ENCODE results near the gene DLGAP5.
A peak's percentile ranks its signal among the peaks of the same experiment; 100 is the strongest.

Gene DLGAP5

DNA sequence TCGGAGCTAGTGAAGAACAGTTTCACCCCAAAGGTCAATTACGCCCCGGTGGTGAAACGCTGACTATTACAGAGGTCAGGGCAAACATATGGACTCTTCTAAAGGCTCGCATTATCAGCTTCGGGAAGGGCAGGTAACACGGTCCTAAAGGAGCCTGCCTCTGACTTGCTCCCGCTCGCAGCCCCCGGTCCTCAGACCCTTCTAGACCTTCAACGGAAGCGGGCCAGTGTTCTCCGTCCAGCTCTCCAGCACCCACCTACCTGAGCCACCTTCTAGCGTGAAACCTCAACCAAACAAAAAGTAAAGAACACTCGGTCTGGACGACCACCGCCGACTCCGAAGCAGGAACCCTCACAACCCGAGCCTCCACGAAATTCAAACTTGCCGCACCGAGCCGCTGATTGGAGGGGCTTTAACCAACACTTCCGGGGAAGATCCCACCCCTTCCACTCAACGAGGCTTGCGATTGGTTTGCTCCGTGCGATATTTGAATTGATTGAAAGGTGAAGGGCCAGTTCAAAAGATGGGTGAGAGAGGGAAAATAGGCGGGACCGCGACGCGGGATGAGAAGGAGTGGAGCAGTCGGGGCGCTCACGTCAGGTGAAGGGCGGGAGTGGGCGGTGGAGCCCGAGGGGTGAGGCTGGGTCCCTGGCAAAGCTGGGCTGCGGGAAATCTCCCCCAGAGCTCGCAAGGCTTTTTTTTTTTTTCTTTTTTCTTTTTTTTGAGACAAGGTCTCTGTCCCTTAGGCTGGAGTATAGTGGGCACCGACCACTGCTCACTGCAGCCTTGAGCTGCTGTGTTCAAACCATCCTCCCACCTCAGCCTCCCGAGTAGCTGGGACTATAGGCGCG is at the start of gene DLGAP5:
Gene DLGAP5, minus strand, starts transcription at position 383 of the 851 bp plus-strand sequence. CDS start 2,406 bp downstream, outside the sequence.
- DNase-seq (ENCODE audit: low read depth): peak; percentile 98

- DNase-seq (ENCODE audit: low read depth): peak; percentile 68
These were observed 49.3 kb upstream of the DLGAP5 start for GRCh38 chr14:55240526-55241178.

- DNase-seq (ENCODE audit: low read depth): no peak
These were observed 47.9 kb upstream of the DLGAP5 start for GRCh38 chr14:55239320-55239719.

GRCh38 chr14:55238019-55238680 is 46.8 kb upstream of the DLGAP5 start:
- no peak for DNase-seq (ENCODE audit: low read depth)

DNA sequence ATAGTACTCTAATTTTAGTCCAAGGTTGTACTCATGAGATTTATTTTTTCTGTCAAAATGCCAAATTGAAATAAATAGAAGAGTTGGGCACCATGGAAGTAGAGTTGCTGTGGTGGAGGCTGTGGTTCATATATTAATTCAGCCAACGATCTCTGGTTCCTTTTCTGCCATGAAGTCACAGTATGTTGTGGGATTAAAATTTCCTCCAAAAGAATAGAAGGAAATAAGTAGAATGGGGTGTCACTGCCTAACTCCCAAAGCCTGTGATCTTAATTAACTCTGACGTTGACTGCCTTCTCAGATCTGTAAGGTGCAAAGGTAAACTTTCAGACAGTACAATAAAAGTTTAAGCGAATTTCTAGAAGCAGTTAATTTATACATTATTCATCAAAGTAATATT is 42.2 kb upstream of the DLGAP5 start:
- no peak for DNase-seq (ENCODE audit: low read depth)

GRCh38 chr14:55228261-55228660 is 36.9 kb upstream of the DLGAP5 start:
- DNase-seq (ENCODE audit: low read depth): no peak

GRCh38 chr14:55223364-55223763 is 32.0 kb upstream of the DLGAP5 start:
- DNase-seq (ENCODE audit: low read depth): no peak

DNA sequence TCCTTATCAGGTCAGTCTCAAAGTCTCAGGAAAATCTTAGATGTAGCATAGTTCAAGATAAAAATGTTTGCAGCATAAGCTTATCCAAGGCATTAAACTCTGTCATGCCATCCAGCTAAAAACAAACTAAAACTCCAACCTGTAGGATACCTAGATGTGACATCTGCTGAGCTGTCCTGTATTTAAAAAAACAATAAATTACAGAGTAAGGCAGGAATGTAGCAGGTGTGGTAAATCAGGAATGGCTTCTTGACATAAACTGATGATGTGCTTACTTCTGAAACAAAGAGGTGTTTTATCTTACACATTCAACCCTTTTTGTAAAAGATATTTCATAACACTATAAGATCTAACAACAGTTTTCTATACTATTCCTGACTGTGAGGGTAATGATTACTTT is 30.6 kb upstream of the DLGAP5 start:
- no peak for DNase-seq (ENCODE audit: low read depth)

DNA sequence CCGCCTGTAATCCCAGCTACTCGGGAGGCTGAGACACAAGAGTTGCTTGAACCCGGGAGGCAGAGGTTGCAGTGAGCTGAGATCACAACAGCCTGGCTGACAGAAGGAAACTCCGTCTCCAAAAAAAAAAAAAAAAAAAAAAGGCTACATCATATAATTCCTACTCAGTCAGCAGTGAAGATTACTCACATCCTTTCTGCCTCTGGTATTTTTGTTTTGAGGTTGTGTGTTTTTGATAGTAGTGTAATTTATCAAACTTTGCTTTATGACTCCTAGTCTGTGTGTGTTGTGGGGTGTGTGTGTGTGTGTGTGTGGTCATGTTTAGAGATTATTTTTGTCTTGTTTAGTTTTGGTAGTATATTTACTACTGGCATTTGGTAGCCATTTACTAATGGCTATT is 29.8 kb upstream of the DLGAP5 start:
- peak; percentile 83 for DNase-seq (ENCODE audit: low read depth)

DNA sequence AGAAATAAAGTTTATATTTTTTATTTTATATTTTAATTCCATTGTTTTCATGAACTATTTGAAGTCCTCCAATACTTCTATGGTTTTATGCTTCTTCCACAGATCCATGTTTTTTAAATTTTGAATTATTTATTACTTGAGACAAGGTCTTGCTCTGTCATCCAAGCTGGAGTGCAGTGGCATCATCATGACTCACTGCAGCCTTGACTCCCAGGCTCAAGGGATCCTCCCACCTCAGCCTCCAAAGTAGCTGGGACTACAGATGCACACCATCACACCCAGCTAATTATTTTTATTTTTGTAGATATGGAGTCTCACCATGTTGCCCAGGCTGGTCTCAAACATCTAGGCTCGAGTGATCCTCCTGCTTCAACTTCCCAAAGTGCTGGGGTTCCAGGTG is 28.8 kb upstream of the DLGAP5 start:
- DNase-seq (ENCODE audit: low read depth): peak; percentile 66

DNA sequence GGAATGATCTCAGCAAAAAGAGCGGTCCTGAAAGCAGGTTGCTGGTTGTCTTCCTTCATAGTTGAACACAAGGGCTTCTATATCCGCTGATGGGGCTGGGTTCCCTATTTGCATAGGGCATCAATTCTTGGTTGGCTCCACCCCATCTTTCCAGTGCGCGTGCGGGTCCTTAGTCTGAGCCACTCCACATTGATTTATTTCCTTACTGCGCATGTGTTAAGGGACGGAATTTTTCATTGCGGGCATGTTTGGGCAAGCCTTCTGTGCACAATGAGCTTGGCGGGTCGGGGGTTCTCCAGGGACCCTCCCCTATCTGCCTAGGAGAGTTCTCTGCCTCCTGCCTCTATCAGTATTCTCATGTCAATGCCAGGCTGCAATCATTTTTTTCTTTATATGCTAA is 21.2 kb upstream of the DLGAP5 start:
- no peak for DNase-seq (ENCODE audit: low read depth)

DNA sequence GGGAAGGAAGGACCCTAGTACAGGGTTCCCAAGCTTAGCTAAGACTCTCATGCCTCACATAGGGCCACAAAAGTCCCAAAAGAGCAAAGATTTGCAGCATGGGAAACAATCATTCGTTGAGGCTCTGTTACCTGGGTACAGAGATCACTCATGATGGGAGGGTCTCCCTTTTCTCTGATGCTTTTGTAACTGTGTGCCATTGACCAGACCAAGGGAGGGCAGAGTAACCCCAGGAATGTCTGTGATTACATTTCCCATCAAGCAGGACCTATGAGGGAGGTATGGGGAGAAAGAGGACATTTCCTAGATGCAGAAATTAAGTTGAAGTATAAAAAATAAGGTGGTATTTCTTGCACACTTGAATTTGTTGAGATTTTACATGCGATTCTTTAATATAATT is 16.4 kb upstream of the DLGAP5 start:
- no peak for DNase-seq (ENCODE audit: low read depth)

GRCh38 chr14:55206175-55206693 is 14.8 kb upstream of the DLGAP5 start:
- no peak for DNase-seq (ENCODE audit: low read depth)

- DNase-seq (ENCODE audit: low read depth): no peak
These were observed 10.1 kb upstream of the DLGAP5 start for GRCh38 chr14:55201219-55202101.

DNA sequence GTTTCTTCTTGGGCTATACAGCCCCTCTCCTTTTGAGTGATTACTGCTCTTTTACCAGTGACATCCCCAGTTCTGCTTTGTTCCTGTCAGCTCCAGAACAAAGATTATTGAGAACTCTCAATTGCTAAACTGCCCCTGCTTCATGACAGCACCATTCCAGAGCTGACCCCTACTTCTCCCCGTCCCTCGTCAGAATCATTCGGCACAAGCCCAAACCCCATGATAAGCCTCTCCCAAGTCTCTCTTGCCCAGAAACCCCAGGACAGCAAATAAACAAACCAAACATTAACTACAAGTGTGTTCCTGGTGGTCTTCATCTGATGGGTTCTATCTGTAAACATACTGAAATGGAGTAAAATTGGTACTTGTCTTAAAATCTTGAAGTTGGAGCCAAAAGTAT is 9.3 kb upstream of the DLGAP5 start:
- DNase-seq (ENCODE audit: low read depth): no peak

GRCh38 chr14:55198749-55199148 is 7.4 kb upstream of the DLGAP5 start:
- DNase-seq (ENCODE audit: low read depth): no peak

DNA sequence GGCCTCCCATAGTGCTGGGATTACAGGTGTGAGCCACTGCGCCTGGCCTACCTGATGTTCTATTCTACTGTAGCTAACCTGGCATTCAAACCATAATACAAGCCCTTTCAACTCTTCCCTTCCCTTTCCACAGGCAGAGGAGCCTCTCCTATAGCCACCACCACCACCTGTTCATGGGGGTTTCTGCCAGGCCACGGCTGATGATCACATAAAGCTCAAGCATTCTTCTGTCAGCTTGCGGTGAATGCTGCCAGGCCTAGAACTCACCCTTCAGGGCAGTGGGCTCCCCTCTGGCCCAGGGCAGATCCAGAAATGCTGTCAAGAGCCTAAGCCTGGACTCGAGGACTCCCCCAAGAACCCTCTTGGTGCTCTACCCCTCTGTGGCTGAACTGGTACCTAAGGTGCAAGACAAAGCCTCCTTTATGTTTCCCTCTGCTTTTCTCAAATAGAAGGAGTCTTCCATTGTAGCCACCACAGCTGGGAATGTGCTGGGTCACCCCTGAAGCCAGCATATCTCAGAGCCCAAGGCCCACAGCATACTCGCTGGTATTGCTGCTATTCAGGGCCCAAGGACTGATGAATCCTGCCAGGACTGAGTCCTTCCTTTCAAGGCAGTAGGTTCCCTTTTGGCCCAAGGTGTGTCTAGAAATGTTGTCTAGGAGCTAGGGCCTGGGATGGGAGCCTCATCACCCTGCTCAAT is 3.4 kb upstream of the DLGAP5 start:
- DNase-seq (ENCODE audit: low read depth): no peak

GRCh38 chr14:55192054-55192621 is 753 bp upstream of the DLGAP5 start:
- DNase-seq (ENCODE audit: low read depth): peak; percentile 13

DNA sequence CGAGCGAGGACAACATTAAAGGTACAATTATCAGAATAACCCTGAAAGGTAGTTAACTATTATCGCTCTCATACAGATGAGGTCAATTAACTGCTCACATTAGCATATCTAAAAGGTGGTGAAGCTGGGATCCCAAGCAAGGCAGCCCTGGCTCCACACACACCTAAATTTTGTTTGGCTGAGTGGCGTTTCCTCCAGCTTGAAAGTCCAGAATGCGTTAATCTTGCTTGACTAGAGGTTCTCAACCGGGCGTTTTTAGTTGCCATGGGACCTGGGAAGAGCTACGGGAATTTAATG is 531 bp downstream of the DLGAP5 start:
- DNase-seq (ENCODE audit: low read depth): no peak

- no peak for DNase-seq (ENCODE audit: low read depth)
These were observed 2.6 kb downstream of the DLGAP5 start for GRCh38 chr14:55188686-55189295.

GRCh38 chr14:55180434-55180833 is 11.0 kb downstream of the DLGAP5 start:
- DNase-seq (ENCODE audit: low read depth): no peak

Data from ELR (cell line).